Endothelial cell of umbilical vein (primary cell): Measurements from ENCODE around the gene CC2D1A. TPM values are rescaled to one million over a fixed set of nuclear protein-coding genes. Genes with fewer than 3 reads are reported as not detected.

Source experiments
- BruUV-seq: library from RNA; stranded (reverse); fragments of 400-500 nt; replicated peaks from 2 replicates; lab custom pipeline; 2021; lab: Mats Ljungman, UMichigan
- CTCF ChIA-PET: fragments of 300-600, 350-600 bp; sonication (Branson Sonifier 250); formaldehyde crosslinking; loops from one replicate; lab custom pipeline; 2021; ENCODE audit warnings: antibody characterized with exemption, inconsistent platforms; lab: Charles Lee
- POLR2A ChIA-PET: fragments of 300-600, 350-600 bp; sonication (Branson Sonifier 250); formaldehyde crosslinking; loops from one replicate; lab custom pipeline; 2021; ENCODE audit warnings: antibody characterized with exemption, inconsistent platforms; lab: Charles Lee
- DNase-seq: peaks from one replicate; pipeline ENCODE4 v3.0.0-alpha.2; 2011; ENCODE audit warnings: low read depth, low spot score
- FAIRE-seq: peaks from 2 replicates; lab custom pipeline; 2011; peaks lifted over from hg19 to GRCh38; lab: Jason Lieb, UNC
- H2AFZ ChIP-seq: 2 replicates; pipeline ENCODE4 v1.6.0; 2012; ENCODE audit warnings: low read depth, low read length, control low read depth, inconsistent platforms
- H3K27ac ChIP-seq: 2 replicates; pipeline ENCODE4 v1.5.1; 2011; ENCODE audit warnings: low read depth, mild to moderate bottlenecking, control low read depth, low read length, moderate library complexity; ENCODE audit not compliant: insufficient read depth
- H3K27me3 ChIP-seq, 2 experiments: 2 replicates each; pipeline versions ENCODE4 v1.6.0 to v1.6.1; 2011; ENCODE audit warnings: low read length in 2 of 2, mixed read lengths in 1 of 2; ENCODE audit not compliant: control insufficient read depth in 2 of 2, insufficient read depth in 2 of 2
- H3K36me3 ChIP-seq, 2 experiments: 2 replicates in 1 of 2; 3 replicates in 1 of 2; pipeline ENCODE4 v1.5.1; 2011; ENCODE audit warnings: low read length in 2 of 2, mild to moderate bottlenecking in 1 of 2, moderate library complexity in 1 of 2; ENCODE audit not compliant: control insufficient read depth in 2 of 2, insufficient read depth in 2 of 2; ENCODE audit errors: extremely low read depth in 1 of 2
- H3K4me1 ChIP-seq: 3 replicates; pipeline ENCODE4 v1.5.1; 2011; ENCODE audit warnings: mild to moderate bottlenecking, low read length; ENCODE audit not compliant: control insufficient read depth, insufficient read depth; ENCODE audit errors: extremely low read depth
- H3K4me2 ChIP-seq: 2 replicates; pipeline ENCODE4 v1.6.1; 2011; ENCODE audit warnings: low read length, control low read depth, mixed read lengths; ENCODE audit not compliant: insufficient read depth
- H3K4me3 ChIP-seq, 3 experiments: fragments of 200-600 bp in 1 of 3; sonication (generic), shearing (Covaris generic) in 1 of 3; replicated peaks in 1 of 3; 2 replicates each; pipeline ENCODE4 v1.5.1; 2011 to 2016; ENCODE audit warnings: control low read depth in 3 of 3, low read length in 3 of 3, mild to moderate bottlenecking in 2 of 3, inconsistent platforms in 1 of 3, low read depth in 1 of 3, moderate library complexity in 1 of 3; ENCODE audit not compliant: insufficient read depth in 1 of 3
- H3K79me2 ChIP-seq: 2 replicates; pipeline ENCODE4 v1.6.0; 2012; ENCODE audit warnings: low read length, inconsistent platforms; ENCODE audit not compliant: control insufficient read depth, insufficient read depth
- H3K9ac ChIP-seq: replicated peaks from 2 replicates; pipeline ENCODE3; 2011; ENCODE audit warnings: low read length, control low read depth; ENCODE audit not compliant: insufficient read depth; ENCODE audit errors: extremely low read depth
- H3K9me1 ChIP-seq: replicated peaks from 3 replicates; pipeline ENCODE4 v1.6.0; 2011; ENCODE audit warnings: mild to moderate bottlenecking, low read length; ENCODE audit not compliant: control insufficient read depth, insufficient read depth; ENCODE audit errors: extremely low read depth
- H3K9me3 ChIP-seq: replicated peaks from 2 replicates; pipeline ENCODE4 v1.5.1; 2012; ENCODE audit warnings: low read length, inconsistent platforms; ENCODE audit not compliant: control insufficient read depth, insufficient read depth
- H4K20me1 ChIP-seq: replicated peaks from 2 replicates; pipeline ENCODE3; 2011; ENCODE audit warnings: mild to moderate bottlenecking, low read length; ENCODE audit not compliant: control insufficient read depth, insufficient read depth; ENCODE audit errors: extremely low read depth
- EZH2 ChIP-seq: IDR thresholded peaks from 2 replicates; pipeline ENCODE4 v1.6.1; 2012; ENCODE audit warnings: borderline replicate concordance, low read depth, mild to moderate bottlenecking, moderate library complexity, low read length, inconsistent platforms; ENCODE audit not compliant: severe bottlenecking
- FOS ChIP-seq: IDR thresholded peaks from 2 replicates; pipeline ENCODE4 v1.6.1; 2011; ENCODE audit warnings: mild to moderate bottlenecking, low read length, moderate library complexity, borderline replicate concordance; ENCODE audit not compliant: insufficient read depth
- GATA2 ChIP-seq: IDR thresholded peaks from 2 replicates; pipeline ENCODE4 v1.7.0; 2011; ENCODE audit warnings: low read depth, mild to moderate bottlenecking, moderate library complexity, mixed read lengths, low read length; ENCODE audit not compliant: insufficient read length, insufficient read depth
- JUN ChIP-seq: IDR thresholded peaks from 2 replicates; pipeline ENCODE4 v1.6.1; 2011; ENCODE audit warnings: borderline replicate concordance, low read depth; ENCODE audit not compliant: insufficient read length, insufficient read depth
- MAX ChIP-seq: IDR thresholded peaks from 2 replicates; pipeline ENCODE4 v1.6.1; 2011; ENCODE audit not compliant: insufficient read depth, insufficient read length
- MYC ChIP-seq: IDR thresholded peaks from one replicate; pipeline ENCODE4 v1.6.1; 2011; ENCODE audit warnings: mild to moderate bottlenecking, low read depth, low read length
- POLR2A ChIP-seq: IDR thresholded peaks from 2 replicates; pipeline ENCODE4 v1.6.1; 2012; ENCODE audit warnings: low read depth, mild to moderate bottlenecking, control low read depth, low read length
- POLR2AphosphoS5 ChIP-seq: IDR thresholded peaks from 2 replicates; pipeline ENCODE4 v1.6.1; 2012; ENCODE audit warnings: low read depth, mild to moderate bottlenecking, control low read depth, low read length, moderate library complexity; ENCODE audit not compliant: insufficient read depth
- dilution Hi-C: fragments of 300-500 bp; cut with MboI; formaldehyde crosslinking; loops from one replicate; pipeline ENCODE4 v1.15.0; 2019; ENCODE audit warnings: low sequenced_read_pairs; ENCODE audit not compliant: extremely low pct_ligation_motif_present
- intact Hi-C: fragments of 100-400 bp; cut with micrococcal nuclease; formaldehyde crosslinking; loops from one replicate; pipeline ENCODE4 v1.10.0; 2022
- polyA plus RNA-seq, 4 experiments: library from polyadenylated mRNA; depleted of rRNA in 3 of 4; stranded (reverse) in 3 of 4; unstranded in 1 of 4; fragments of >200 nt; gene quantifications; 2 replicates each; pipeline versions ENCODE4 v1.2.1 to v1.2.3, GENCODE V29; 2011 to 2012; ENCODE audit warnings: missing spikeins in 1 of 4
- total RNA-seq: library from RNA; stranded (reverse); gene quantifications from 2 replicates; pipeline ENCODE4 v1.2.3, GENCODE V29; 2021
- TF ChIP-seq, protein P1 (sequence below), 2 donors: IDR thresholded peaks; 1 replicate in 1 of 2; 2 replicates in 1 of 2; pipeline ENCODE4 v1.5.1; 2011; ENCODE audit warnings: low read length in 2 of 2, mild to moderate bottlenecking in 2 of 2, moderate library complexity in 2 of 2, control low read depth in 1 of 2, inconsistent platforms in 1 of 2, low read depth in 1 of 2; ENCODE audit not compliant: insufficient read depth in 1 of 2; ENCODE audit errors: extremely low read depth in 1 of 2

The CC2D1A gene
- total and polyA plus RNA-seq, 2 donors (not counting 3 experiments of a cell fraction or from before 2014, with no cell fraction given) = 13.6 to 33.7 TPM

- no peak overlapping the region for H3K4me3 ChIP-seq
- H3K79me2 ChIP-seq = no peaks in the 10 kb centered on the region
- H3K27ac ChIP-seq = no peak overlapping the region
- H3K36me3 ChIP-seq = no peaks in the 10 kb centered on the region
- no peak overlapping the region for H3K4me2 ChIP-seq
- FAIRE-seq (no peak), DNase-seq (no peak)
- intact Hi-C loops (no loop called here), dilution Hi-C loops (no loop called here)
- no peaks in the 10 kb centered on the region for H4K20me1 ChIP-seq
- peaks cover 1% of the 10 kb centered on the region for H3K4me1 ChIP-seq
- no peak overlapping the region for H2AFZ ChIP-seq
- POLR2A ChIA-PET = interaction anchor here (0.7 kb wide), 1 partner anchor 51 kb away, joined by 6 read pairs; the partner anchor contains the start of gene PODNL1
- no peak overlapping the region for H3K9ac ChIP-seq
- H3K27me3 ChIP-seq = no peaks in the 10 kb centered on the region
- TF ChIP-seq POLR2A = no peak
- no peak for TF ChIP-seq GATA2
- no peak for TF ChIP-seq MYC
- TF ChIP-seq POLR2AphosphoS5 = no peak
- TF ChIP-seq MAX = no peak
- TF ChIP-seq, protein P1, sequence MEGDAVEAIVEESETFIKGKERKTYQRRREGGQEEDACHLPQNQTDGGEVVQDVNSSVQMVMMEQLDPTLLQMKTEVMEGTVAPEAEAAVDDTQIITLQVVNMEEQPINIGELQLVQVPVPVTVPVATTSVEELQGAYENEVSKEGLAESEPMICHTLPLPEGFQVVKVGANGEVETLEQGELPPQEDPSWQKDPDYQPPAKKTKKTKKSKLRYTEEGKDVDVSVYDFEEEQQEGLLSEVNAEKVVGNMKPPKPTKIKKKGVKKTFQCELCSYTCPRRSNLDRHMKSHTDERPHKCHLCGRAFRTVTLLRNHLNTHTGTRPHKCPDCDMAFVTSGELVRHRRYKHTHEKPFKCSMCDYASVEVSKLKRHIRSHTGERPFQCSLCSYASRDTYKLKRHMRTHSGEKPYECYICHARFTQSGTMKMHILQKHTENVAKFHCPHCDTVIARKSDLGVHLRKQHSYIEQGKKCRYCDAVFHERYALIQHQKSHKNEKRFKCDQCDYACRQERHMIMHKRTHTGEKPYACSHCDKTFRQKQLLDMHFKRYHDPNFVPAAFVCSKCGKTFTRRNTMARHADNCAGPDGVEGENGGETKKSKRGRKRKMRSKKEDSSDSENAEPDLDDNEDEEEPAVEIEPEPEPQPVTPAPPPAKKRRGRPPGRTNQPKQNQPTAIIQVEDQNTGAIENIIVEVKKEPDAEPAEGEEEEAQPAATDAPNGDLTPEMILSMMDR (IDR thresholded peaks at IDR 0.05; ENCODE audit: extremely low read depth in 1 of 2, insufficient read depth in 1 of 2, low read depth in 1 of 2, low read length in 2 of 2) = no peak
- no peak for TF ChIP-seq FOS
- no peak for TF ChIP-seq JUN
- no peak for TF ChIP-seq EZH2
- CTCF ChIA-PET = interaction anchor here (0.7 to 1.2 kb wide), 3 partner anchors 171 to 243 kb away, joined by 3 to 5 read pairs (median 4); partner anchors contain the start of gene MISP3
- H3K9me1 ChIP-seq = no peaks in the 10 kb centered on the region
- no TSS peak for BruUV-seq
- H3K9me3 ChIP-seq = no peaks in the 10 kb centered on the region
Observed at GRCh38 chr19:13887517-13887916, 18.5 kb upstream of the CC2D1A start.
